Endothelial cell of umbilical vein (primary cell): ENCODE measurements around the gene MAGI1. TPM values are rescaled to one million over a fixed set of nuclear protein-coding genes. Genes with fewer than 3 reads are reported as not detected.

Experiments used
- BruUV-seq: library from RNA; stranded (reverse); fragments of 400-500 nt; replicated peaks from 2 replicates; lab custom pipeline; 2021; lab: Mats Ljungman, UMichigan
- CTCF ChIA-PET: fragments of 300-600, 350-600 bp; sonication (Branson Sonifier 250); formaldehyde crosslinking; loops from one replicate; lab custom pipeline; 2021; ENCODE audit warnings: antibody characterized with exemption, inconsistent platforms; lab: Charles Lee
- POLR2A ChIA-PET: fragments of 300-600, 350-600 bp; sonication (Branson Sonifier 250); formaldehyde crosslinking; loops from one replicate; lab custom pipeline; 2021; ENCODE audit warnings: antibody characterized with exemption, inconsistent platforms; lab: Charles Lee
- DNase-seq: peaks from one replicate; pipeline ENCODE4 v3.0.0-alpha.2; 2011; ENCODE audit warnings: low read depth, low spot score
- FAIRE-seq: peaks from 2 replicates; lab custom pipeline; 2011; peaks lifted over from hg19 to GRCh38; lab: Jason Lieb, UNC
- H2AFZ ChIP-seq: 2 replicates; pipeline ENCODE4 v1.6.0; 2012; ENCODE audit warnings: low read depth, low read length, control low read depth, inconsistent platforms
- H3K27ac ChIP-seq: 2 replicates; pipeline ENCODE4 v1.5.1; 2011; ENCODE audit warnings: low read depth, mild to moderate bottlenecking, control low read depth, low read length, moderate library complexity; ENCODE audit not compliant: insufficient read depth
- H3K27me3 ChIP-seq, 2 experiments: 2 replicates each; pipeline versions ENCODE4 v1.6.0 to v1.6.1; 2011; ENCODE audit warnings: low read length in 2 of 2, mixed read lengths in 1 of 2; ENCODE audit not compliant: control insufficient read depth in 2 of 2, insufficient read depth in 2 of 2
- H3K36me3 ChIP-seq, 2 experiments: 2 replicates in 1 of 2; 3 replicates in 1 of 2; pipeline ENCODE4 v1.5.1; 2011; ENCODE audit warnings: low read length in 2 of 2, mild to moderate bottlenecking in 1 of 2, moderate library complexity in 1 of 2; ENCODE audit not compliant: control insufficient read depth in 2 of 2, insufficient read depth in 2 of 2; ENCODE audit errors: extremely low read depth in 1 of 2
- H3K4me1 ChIP-seq: 3 replicates; pipeline ENCODE4 v1.5.1; 2011; ENCODE audit warnings: mild to moderate bottlenecking, low read length; ENCODE audit not compliant: control insufficient read depth, insufficient read depth; ENCODE audit errors: extremely low read depth
- H3K4me2 ChIP-seq: 2 replicates; pipeline ENCODE4 v1.6.1; 2011; ENCODE audit warnings: low read length, control low read depth, mixed read lengths; ENCODE audit not compliant: insufficient read depth
- H3K4me3 ChIP-seq, 3 experiments: fragments of 200-600 bp in 1 of 3; sonication (generic), shearing (Covaris generic) in 1 of 3; replicated peaks in 1 of 3; 2 replicates each; pipeline ENCODE4 v1.5.1; 2011 to 2016; ENCODE audit warnings: control low read depth in 3 of 3, low read length in 3 of 3, mild to moderate bottlenecking in 2 of 3, inconsistent platforms in 1 of 3, low read depth in 1 of 3, moderate library complexity in 1 of 3; ENCODE audit not compliant: insufficient read depth in 1 of 3
- H3K79me2 ChIP-seq: 2 replicates; pipeline ENCODE4 v1.6.0; 2012; ENCODE audit warnings: low read length, inconsistent platforms; ENCODE audit not compliant: control insufficient read depth, insufficient read depth
- H3K9ac ChIP-seq: replicated peaks from 2 replicates; pipeline ENCODE3; 2011; ENCODE audit warnings: low read length, control low read depth; ENCODE audit not compliant: insufficient read depth; ENCODE audit errors: extremely low read depth
- H3K9me1 ChIP-seq: replicated peaks from 3 replicates; pipeline ENCODE4 v1.6.0; 2011; ENCODE audit warnings: mild to moderate bottlenecking, low read length; ENCODE audit not compliant: control insufficient read depth, insufficient read depth; ENCODE audit errors: extremely low read depth
- H3K9me3 ChIP-seq: replicated peaks from 2 replicates; pipeline ENCODE4 v1.5.1; 2012; ENCODE audit warnings: low read length, inconsistent platforms; ENCODE audit not compliant: control insufficient read depth, insufficient read depth
- H4K20me1 ChIP-seq: replicated peaks from 2 replicates; pipeline ENCODE3; 2011; ENCODE audit warnings: mild to moderate bottlenecking, low read length; ENCODE audit not compliant: control insufficient read depth, insufficient read depth; ENCODE audit errors: extremely low read depth
- CTCF ChIP-seq, 2 donors: IDR thresholded peaks; 1 replicate in 1 of 2; 2 replicates in 1 of 2; pipeline ENCODE4 v1.5.1; 2011; ENCODE audit warnings: low read length in 2 of 2, mild to moderate bottlenecking in 2 of 2, moderate library complexity in 2 of 2, control low read depth in 1 of 2, inconsistent platforms in 1 of 2, low read depth in 1 of 2; ENCODE audit not compliant: insufficient read depth in 1 of 2; ENCODE audit errors: extremely low read depth in 1 of 2
- EZH2 ChIP-seq: IDR thresholded peaks from 2 replicates; pipeline ENCODE4 v1.6.1; 2012; ENCODE audit warnings: borderline replicate concordance, low read depth, mild to moderate bottlenecking, moderate library complexity, low read length, inconsistent platforms; ENCODE audit not compliant: severe bottlenecking
- FOS ChIP-seq: IDR thresholded peaks from 2 replicates; pipeline ENCODE4 v1.6.1; 2011; ENCODE audit warnings: mild to moderate bottlenecking, low read length, moderate library complexity, borderline replicate concordance; ENCODE audit not compliant: insufficient read depth
- GATA2 ChIP-seq: IDR thresholded peaks from 2 replicates; pipeline ENCODE4 v1.7.0; 2011; ENCODE audit warnings: low read depth, mild to moderate bottlenecking, moderate library complexity, mixed read lengths, low read length; ENCODE audit not compliant: insufficient read length, insufficient read depth
- JUN ChIP-seq: IDR thresholded peaks from 2 replicates; pipeline ENCODE4 v1.6.1; 2011; ENCODE audit warnings: borderline replicate concordance, low read depth; ENCODE audit not compliant: insufficient read length, insufficient read depth
- MAX ChIP-seq: IDR thresholded peaks from 2 replicates; pipeline ENCODE4 v1.6.1; 2011; ENCODE audit not compliant: insufficient read depth, insufficient read length
- MYC ChIP-seq: IDR thresholded peaks from one replicate; pipeline ENCODE4 v1.6.1; 2011; ENCODE audit warnings: mild to moderate bottlenecking, low read depth, low read length
- POLR2AphosphoS5 ChIP-seq: IDR thresholded peaks from 2 replicates; pipeline ENCODE4 v1.6.1; 2012; ENCODE audit warnings: low read depth, mild to moderate bottlenecking, control low read depth, low read length, moderate library complexity; ENCODE audit not compliant: insufficient read depth
- dilution Hi-C: fragments of 300-500 bp; cut with MboI; formaldehyde crosslinking; loops from one replicate; pipeline ENCODE4 v1.15.0; 2019; ENCODE audit warnings: low sequenced_read_pairs; ENCODE audit not compliant: extremely low pct_ligation_motif_present
- intact Hi-C: fragments of 100-400 bp; cut with micrococcal nuclease; formaldehyde crosslinking; loops from one replicate; pipeline ENCODE4 v1.10.0; 2022
- polyA plus RNA-seq, 4 experiments: library from polyadenylated mRNA; depleted of rRNA in 3 of 4; stranded (reverse) in 3 of 4; unstranded in 1 of 4; fragments of >200 nt; gene quantifications; 2 replicates each; pipeline versions ENCODE4 v1.2.1 to v1.2.3, GENCODE V29; 2011 to 2012; ENCODE audit warnings: missing spikeins in 1 of 4
- total RNA-seq: library from RNA; stranded (reverse); gene quantifications from 2 replicates; pipeline ENCODE4 v1.2.3, GENCODE V29; 2021

MAGI1 gene
- total and polyA plus RNA-seq, 2 donors (not counting 3 experiments of a cell fraction or from before 2014, with no cell fraction given): 10.1 to 47.9 TPM

GRCh38 chr3:65577843-65578430 is 460.8 kb downstream of the MAGI1 start:
- no peaks in the 10 kb centered on the region for H3K79me2 ChIP-seq
- intact Hi-C loops: no loop called here
- dilution Hi-C loops: no loop called here
- no peak overlapping the region for H2AFZ ChIP-seq
- TF ChIP-seq POLR2AphosphoS5 (no peak), MYC (no peak), JUN (no peak), MAX (no peak), EZH2 (no peak), GATA2 (no peak), CTCF (IDR thresholded peaks at IDR 0.05; ENCODE audit: extremely low read depth in 1 of 2, insufficient read depth in 1 of 2, low read depth in 1 of 2, low read length in 2 of 2) (no peak), FOS (no peak)
- no peaks in the 10 kb centered on the region for H3K9me3 ChIP-seq
- H3K4me3 ChIP-seq: no peak overlapping the region
- no peak overlapping the region for H3K9ac ChIP-seq
- no TSS peak for BruUV-seq
- no peaks in the 10 kb centered on the region for H3K36me3 ChIP-seq
- no peak for FAIRE-seq
- DNase-seq: no peak
- no peak overlapping the region for H3K27ac ChIP-seq
- H4K20me1 ChIP-seq: no peaks in the 10 kb centered on the region
- peaks cover 3% of the 10 kb centered on the region for H3K9me1 ChIP-seq
- ChIA-PET POLR2A (no interaction called here), CTCF (no interaction called here)
- H3K4me2 ChIP-seq: no peak overlapping the region
- H3K4me1 ChIP-seq: no peaks in the 10 kb centered on the region
- no peaks in the 10 kb centered on the region for H3K27me3 ChIP-seq
